Activated T-cell treated with anti-CD3 and anti-CD28 coated beads for 24 hours (primary cell): ENCODE data around the gene XRCC4.
"Not testable (repeated sequence)": the region's sequence is repeated elsewhere in the genome, so short reads cannot be mapped to it uniquely, and the experiment has no call there.

Experiments
- DNase-seq: peaks from one replicate; pipeline ENCODE4 v3.0.0-alpha.2; 2020; ENCODE audit warnings: low read depth

XRCC4 gene

GRCh38 chr5:83118471-83118870 is 41.1 kb downstream of the XRCC4 start:
- DNase-seq, result no peak

GRCh38 chr5:83118976-83119375 is 41.6 kb downstream of the XRCC4 start:
- no peak for DNase-seq

- DNase-seq, result no peak
Observed at GRCh38 chr5:83124593-83124992, 47.2 kb downstream of the XRCC4 start.

- DNase-seq, result no peak
Observed at GRCh38 chr5:83125560-83125959, 48.2 kb downstream of the XRCC4 start.

- DNase-seq, result no peak
Observed at GRCh38 chr5:83126501-83126900, 49.2 kb downstream of the XRCC4 start.

GRCh38 chr5:83133797-83134196 is 56.5 kb downstream of the XRCC4 start:
- no peak for DNase-seq

GRCh38 chr5:83142526-83142925 is 65.2 kb downstream of the XRCC4 start:
- DNase-seq, result no peak

GRCh38 chr5:83145241-83145640 is 67.9 kb downstream of the XRCC4 start:
- DNase-seq, result no peak

GRCh38 chr5:83145882-83146331 is 68.6 kb downstream of the XRCC4 start:
- no peak for DNase-seq

GRCh38 chr5:83146441-83146840 is 69.1 kb downstream of the XRCC4 start:
- DNase-seq, result no peak

GRCh38 chr5:83147593-83147992 is 70.2 kb downstream of the XRCC4 start:
- DNase-seq, result no peak

GRCh38 chr5:83148370-83148769 is 71.0 kb downstream of the XRCC4 start:
- no peak for DNase-seq

GRCh38 chr5:83149671-83150070 is 72.3 kb downstream of the XRCC4 start:
- DNase-seq, result no peak

GRCh38 chr5:83151821-83152220 is 74.5 kb downstream of the XRCC4 start:
- DNase-seq, result no peak

- DNase-seq, result not testable (repeated sequence)
Observed at GRCh38 chr5:83152996-83153395, 75.6 kb downstream of the XRCC4 start.

- DNase-seq, result no peak
Observed at GRCh38 chr5:83156001-83156400, 78.7 kb downstream of the XRCC4 start.

GRCh38 chr5:83157163-83157562 is 79.8 kb downstream of the XRCC4 start:
- DNase-seq, result no peak

GRCh38 chr5:83162601-83163000 is 85.3 kb downstream of the XRCC4 start:
- DNase-seq, result no peak

- DNase-seq, result no peak
Observed at GRCh38 chr5:83167538-83167937, 90.2 kb downstream of the XRCC4 start.

GRCh38 chr5:83169571-83170337 is 92.4 kb downstream of the XRCC4 start:
- no peak for DNase-seq

- no peak for DNase-seq
Observed at GRCh38 chr5:83172011-83172410, 94.7 kb downstream of the XRCC4 start.

GRCh38 chr5:83172655-83173054 is 95.3 kb downstream of the XRCC4 start:
- no peak for DNase-seq

- DNase-seq, result no peak
Observed at GRCh38 chr5:83173826-83174225, 96.5 kb downstream of the XRCC4 start.

- no peak for DNase-seq
Observed at GRCh38 chr5:83177803-83178202, 100.5 kb downstream of the XRCC4 start.
